HEK293 (cell line): Measurements from ENCODE around the gene QPCT.

Experiments
- CTCF ChIA-PET: fragments of 350-600 bp; formaldehyde crosslinking; extraction: SDS; loops from one replicate; lab custom pipeline; 2021; ENCODE audit warnings: antibody characterized with exemption; lab: Yijun Ruan, JAX
- POLR2A ChIA-PET: fragments of 300-600 bp; formaldehyde crosslinking; extraction: SDS; loops from one replicate; lab custom pipeline; 2020; ENCODE audit warnings: antibody characterized with exemption, inconsistent platforms; lab: Yijun Ruan, JAX
- H3K27ac ChIP-seq: fragments of 200-500 bp; sonication (Bioruptor generic); 2 replicates; pipeline ENCODE4 v1.5.1; 2014; ENCODE audit warnings: low read depth, low read length, control low read depth, inconsistent platforms; ENCODE audit errors: extremely low read depth
- H3K36me3 ChIP-seq, 2 experiments: fragments of 200-500 bp in 1 of 2; sonication (Bioruptor generic) in 1 of 2; 1 replicate in 1 of 2; 2 replicates in 1 of 2; pipeline ENCODE4 v1.5.1; 2014 to 2017; ENCODE audit warnings: inconsistent platforms in 2 of 2, low read length in 2 of 2; ENCODE audit not compliant: control insufficient read depth in 2 of 2, insufficient read depth in 1 of 2
- H3K4me1 ChIP-seq: fragments of 200-500 bp; sonication (Bioruptor generic); 2 replicates; pipeline ENCODE4 v1.5.1; 2014; ENCODE audit warnings: mild to moderate bottlenecking, low read length, inconsistent platforms; ENCODE audit not compliant: control insufficient read depth, insufficient read depth
- H3K4me3 ChIP-seq: 2 replicates; pipeline ENCODE4 v1.5.1; 2011; ENCODE audit warnings: low read depth, mild to moderate bottlenecking, control low read depth, low read length, moderate library complexity
- H3K9me3 ChIP-seq: fragments of 200-500 bp; sonication (Bioruptor generic); 2 replicates; pipeline ENCODE4 v1.5.1; 2014; ENCODE audit warnings: low read depth, low read length, inconsistent platforms; ENCODE audit not compliant: control insufficient read depth, insufficient read depth
- GLI4 ChIP-seq: fragments of 450-650 bp; formaldehyde crosslinking; IDR thresholded peaks from 2 replicates; pipeline ENCODE4 v1.5.1; 2016; ENCODE audit warnings: missing biosample characterization, missing genetic modification characterization
- IKZF3 ChIP-seq: fragments of 450-650 bp; IDR thresholded peaks from 2 replicates; pipeline ENCODE4 v1.5.0; 2018; ENCODE audit warnings: missing biosample characterization, mild to moderate bottlenecking, missing genetic modification characterization, moderate library complexity
- KLF9 ChIP-seq: fragments of 450-650 bp; formaldehyde crosslinking; IDR thresholded peaks from 2 replicates; pipeline ENCODE4 v1.5.1; 2016; ENCODE audit warnings: missing biosample characterization, missing genetic modification characterization, low read depth
- SP3 ChIP-seq: fragments of 450-650 bp; formaldehyde crosslinking; IDR thresholded peaks from 2 replicates; pipeline ENCODE4 v1.5.1; 2016; ENCODE audit warnings: missing biosample characterization, missing genetic modification characterization
- TCF7L2 ChIP-seq: IDR thresholded peaks from 2 replicates; pipeline ENCODE4 v1.6.1; 2011; ENCODE audit warnings: low read depth, mild to moderate bottlenecking, inconsistent platforms, low read length, moderate library complexity, borderline replicate concordance
- TRIM28 ChIP-seq: IDR thresholded peaks from 2 replicates; pipeline ENCODE4 v1.6.1; 2011; ENCODE audit warnings: low read length, control low read depth, borderline replicate concordance
- ZBTB8A ChIP-seq: fragments of 450-650 bp; formaldehyde crosslinking; IDR thresholded peaks from 2 replicates; pipeline ENCODE4 v1.5.1; 2016; ENCODE audit warnings: missing biosample characterization, missing genetic modification characterization
- ZNF138 ChIP-seq: fragments of 450-650 bp; formaldehyde crosslinking; IDR thresholded peaks from 2 replicates; pipeline ENCODE4 v1.5.1; 2016; ENCODE audit warnings: missing biosample characterization, missing genetic modification characterization, borderline replicate concordance
- ZNF202 ChIP-seq: fragments of 450-650 bp; formaldehyde crosslinking; IDR thresholded peaks from 2 replicates; pipeline ENCODE4 v1.5.1; 2016; ENCODE audit warnings: missing biosample characterization, missing genetic modification characterization, borderline replicate concordance
- ZNF324 ChIP-seq: fragments of 450-650 bp; formaldehyde crosslinking; IDR thresholded peaks from 2 replicates; pipeline ENCODE4 v1.5.1; 2016; ENCODE audit warnings: missing biosample characterization, missing genetic modification characterization
- ZNF37A ChIP-seq: fragments of 450-650 bp; IDR thresholded peaks from 2 replicates; pipeline ENCODE4 v1.5.1; 2018; ENCODE audit warnings: missing biosample characterization, missing genetic modification characterization
- ZNF529 ChIP-seq: fragments of 450-650 bp; formaldehyde crosslinking; IDR thresholded peaks from 2 replicates; pipeline ENCODE4 v1.5.1; 2017; ENCODE audit warnings: missing genetic modification characterization, missing biosample characterization; ENCODE audit not compliant: insufficient replicate concordance
- ZNF530 ChIP-seq: fragments of 450-650 bp; formaldehyde crosslinking; IDR thresholded peaks from 2 replicates; pipeline ENCODE4 v1.5.1; 2016; ENCODE audit warnings: low read depth, missing biosample characterization, missing genetic modification characterization
- ZNF777 ChIP-seq: fragments of 450-650 bp; formaldehyde crosslinking; IDR thresholded peaks from 2 replicates; pipeline ENCODE4 v1.5.1; 2017; ENCODE audit warnings: missing biosample characterization, missing genetic modification characterization, borderline replicate concordance
- ZNF791 ChIP-seq: fragments of 450-650 bp; formaldehyde crosslinking; IDR thresholded peaks from 2 replicates; pipeline ENCODE4 v1.5.1; 2016; ENCODE audit warnings: missing biosample characterization, missing genetic modification characterization
- TF ChIP-seq, protein P1 (sequence below): fragments of 450-650 bp; IDR thresholded peaks from 2 replicates; pipeline ENCODE4 v1.5.1; 2018; ENCODE audit warnings: missing biosample characterization, missing genetic modification characterization
- TF ChIP-seq, protein P2 (sequence below): fragments of 450-650 bp; formaldehyde crosslinking; IDR thresholded peaks from 2 replicates; pipeline ENCODE4 v1.5.1; 2016; ENCODE audit warnings: missing biosample characterization, missing genetic modification characterization, borderline replicate concordance
- TF ChIP-seq, protein P3 (sequence below): IDR thresholded peaks from 2 replicates; pipeline ENCODE4 v1.6.1; 2011; ENCODE audit warnings: mild to moderate bottlenecking, low read depth, low read length, borderline replicate concordance
- TF ChIP-seq, protein P4 (sequence below): fragments of 450-650 bp; formaldehyde crosslinking; IDR thresholded peaks from 2 replicates; pipeline ENCODE4 v1.5.1; 2016; ENCODE audit warnings: missing biosample characterization, missing genetic modification characterization
- TF ChIP-seq, protein P5 (sequence below): fragments of 450-650 bp; formaldehyde crosslinking; IDR thresholded peaks from 2 replicates; pipeline ENCODE4 v1.5.1; 2016; ENCODE audit warnings: missing biosample characterization, missing genetic modification characterization
- TF ChIP-seq, protein P6 (sequence below): fragments of 450-650 bp; formaldehyde crosslinking; IDR thresholded peaks from 2 replicates; pipeline ENCODE4 v1.5.1; 2017; ENCODE audit warnings: missing biosample characterization, mild to moderate bottlenecking, missing genetic modification characterization, moderate library complexity

Gene QPCT

DNA sequence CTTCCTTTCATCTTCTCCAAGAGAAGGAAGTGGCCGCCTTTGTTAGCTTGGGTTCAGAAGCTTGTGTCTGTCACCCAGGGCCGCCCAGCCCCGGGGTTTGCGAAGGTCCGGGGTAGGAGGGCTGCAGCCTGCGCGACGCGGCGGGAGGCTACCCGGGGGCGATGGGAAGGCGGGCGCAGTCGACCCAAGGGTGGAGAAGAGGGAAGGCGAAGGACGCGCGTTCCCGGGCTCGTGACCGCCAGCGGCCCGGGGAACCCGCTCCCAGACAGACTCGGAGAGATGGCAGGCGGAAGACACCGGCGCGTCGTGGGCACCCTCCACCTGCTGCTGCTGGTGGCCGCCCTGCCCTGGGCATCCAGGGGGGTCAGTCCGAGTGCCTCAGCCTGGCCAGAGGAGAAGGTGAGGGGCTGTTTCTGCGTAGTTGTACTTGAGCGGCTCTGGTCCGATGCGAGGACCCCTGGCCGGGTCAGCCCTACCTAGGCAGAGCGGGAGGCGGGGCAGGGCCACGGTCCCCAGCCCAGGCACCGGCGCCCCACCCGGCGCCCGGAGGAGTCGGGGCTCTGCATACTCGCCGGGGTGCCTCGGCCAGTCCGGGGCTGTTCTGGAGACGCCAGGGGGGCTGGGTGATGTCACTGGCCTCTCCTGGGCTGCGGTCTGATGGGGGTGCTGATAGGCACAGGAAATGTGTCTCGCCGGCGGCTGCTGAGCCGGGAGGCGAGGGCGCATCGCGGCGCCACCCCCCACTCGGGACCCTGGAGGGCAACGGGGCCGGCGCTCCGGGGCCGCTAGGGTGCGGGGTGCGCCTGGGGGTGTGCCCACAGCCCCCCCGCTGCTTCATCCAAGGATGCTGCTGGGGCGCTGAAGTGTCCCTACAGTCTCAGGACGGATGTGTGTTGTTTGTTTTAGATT, at the start of gene QPCT:
Gene QPCT, plus strand, starts transcription at position 178 of the 909 bp plus-strand sequence. Its CDS starts 102 bp downstream, at position 280.
- H3K27ac ChIP-seq: peak within 1 kb of the TSS; percentile 93
- CTCF ChIA-PET: interaction anchor here (0.7 to 1.5 kb wide), 3 partner anchors 46 to 54 kb away, joined by 4 to 5 read pairs (median 4); no protein-coding TSS in a partner anchor
- no peaks in the 10 kb centered on the region for H3K36me3 ChIP-seq
- POLR2A ChIA-PET: interaction anchor here (0.6 to 0.7 kb wide), 2 partner anchors 46 to 68 kb away, joined by 3 to 7 read pairs; no protein-coding TSS in a partner anchor
- no peaks in the 10 kb centered on the region for H3K9me3 ChIP-seq
- peak within 1 kb of the TSS; percentile 66 for H3K4me3 ChIP-seq
- H3K4me1 ChIP-seq: peaks cover 14% of the 10 kb centered on the region
- TF ChIP-seq TCF7L2: no peak
- peak; percentile 96 for TF ChIP-seq ZBTB8A (tag by site-specific recombination)
- TF ChIP-seq, protein P1, sequence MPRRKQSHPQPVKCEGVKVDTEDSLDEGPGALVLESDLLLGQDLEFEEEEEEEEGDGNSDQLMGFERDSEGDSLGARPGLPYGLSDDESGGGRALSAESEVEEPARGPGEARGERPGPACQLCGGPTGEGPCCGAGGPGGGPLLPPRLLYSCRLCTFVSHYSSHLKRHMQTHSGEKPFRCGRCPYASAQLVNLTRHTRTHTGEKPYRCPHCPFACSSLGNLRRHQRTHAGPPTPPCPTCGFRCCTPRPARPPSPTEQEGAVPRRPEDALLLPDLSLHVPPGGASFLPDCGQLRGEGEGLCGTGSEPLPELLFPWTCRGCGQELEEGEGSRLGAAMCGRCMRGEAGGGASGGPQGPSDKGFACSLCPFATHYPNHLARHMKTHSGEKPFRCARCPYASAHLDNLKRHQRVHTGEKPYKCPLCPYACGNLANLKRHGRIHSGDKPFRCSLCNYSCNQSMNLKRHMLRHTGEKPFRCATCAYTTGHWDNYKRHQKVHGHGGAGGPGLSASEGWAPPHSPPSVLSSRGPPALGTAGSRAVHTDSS: no peak
- TF ChIP-seq ZNF37A (tag by site-specific recombination): no peak
- TF ChIP-seq ZNF530 (tag by site-specific recombination): no peak
- TF ChIP-seq ZNF777 (tag by site-specific recombination): peak; percentile 14; the same call in 1 of the 2 replicates
- TF ChIP-seq ZNF791: no peak
- TF ChIP-seq, protein P2, sequence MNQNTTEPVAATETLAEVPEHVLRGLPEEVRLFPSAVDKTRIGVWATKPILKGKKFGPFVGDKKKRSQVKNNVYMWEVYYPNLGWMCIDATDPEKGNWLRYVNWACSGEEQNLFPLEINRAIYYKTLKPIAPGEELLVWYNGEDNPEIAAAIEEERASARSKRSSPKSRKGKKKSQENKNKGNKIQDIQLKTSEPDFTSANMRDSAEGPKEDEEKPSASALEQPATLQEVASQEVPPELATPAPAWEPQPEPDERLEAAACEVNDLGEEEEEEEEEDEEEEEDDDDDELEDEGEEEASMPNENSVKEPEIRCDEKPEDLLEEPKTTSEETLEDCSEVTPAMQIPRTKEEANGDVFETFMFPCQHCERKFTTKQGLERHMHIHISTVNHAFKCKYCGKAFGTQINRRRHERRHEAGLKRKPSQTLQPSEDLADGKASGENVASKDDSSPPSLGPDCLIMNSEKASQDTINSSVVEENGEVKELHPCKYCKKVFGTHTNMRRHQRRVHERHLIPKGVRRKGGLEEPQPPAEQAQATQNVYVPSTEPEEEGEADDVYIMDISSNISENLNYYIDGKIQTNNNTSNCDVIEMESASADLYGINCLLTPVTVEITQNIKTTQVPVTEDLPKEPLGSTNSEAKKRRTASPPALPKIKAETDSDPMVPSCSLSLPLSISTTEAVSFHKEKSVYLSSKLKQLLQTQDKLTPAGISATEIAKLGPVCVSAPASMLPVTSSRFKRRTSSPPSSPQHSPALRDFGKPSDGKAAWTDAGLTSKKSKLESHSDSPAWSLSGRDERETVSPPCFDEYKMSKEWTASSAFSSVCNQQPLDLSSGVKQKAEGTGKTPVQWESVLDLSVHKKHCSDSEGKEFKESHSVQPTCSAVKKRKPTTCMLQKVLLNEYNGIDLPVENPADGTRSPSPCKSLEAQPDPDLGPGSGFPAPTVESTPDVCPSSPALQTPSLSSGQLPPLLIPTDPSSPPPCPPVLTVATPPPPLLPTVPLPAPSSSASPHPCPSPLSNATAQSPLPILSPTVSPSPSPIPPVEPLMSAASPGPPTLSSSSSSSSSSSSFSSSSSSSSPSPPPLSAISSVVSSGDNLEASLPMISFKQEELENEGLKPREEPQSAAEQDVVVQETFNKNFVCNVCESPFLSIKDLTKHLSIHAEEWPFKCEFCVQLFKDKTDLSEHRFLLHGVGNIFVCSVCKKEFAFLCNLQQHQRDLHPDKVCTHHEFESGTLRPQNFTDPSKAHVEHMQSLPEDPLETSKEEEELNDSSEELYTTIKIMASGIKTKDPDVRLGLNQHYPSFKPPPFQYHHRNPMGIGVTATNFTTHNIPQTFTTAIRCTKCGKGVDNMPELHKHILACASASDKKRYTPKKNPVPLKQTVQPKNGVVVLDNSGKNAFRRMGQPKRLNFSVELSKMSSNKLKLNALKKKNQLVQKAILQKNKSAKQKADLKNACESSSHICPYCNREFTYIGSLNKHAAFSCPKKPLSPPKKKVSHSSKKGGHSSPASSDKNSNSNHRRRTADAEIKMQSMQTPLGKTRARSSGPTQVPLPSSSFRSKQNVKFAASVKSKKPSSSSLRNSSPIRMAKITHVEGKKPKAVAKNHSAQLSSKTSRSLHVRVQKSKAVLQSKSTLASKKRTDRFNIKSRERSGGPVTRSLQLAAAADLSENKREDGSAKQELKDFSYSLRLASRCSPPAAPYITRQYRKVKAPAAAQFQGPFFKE (tag by site-specific recombination): no peak
- TF ChIP-seq, protein P3, sequence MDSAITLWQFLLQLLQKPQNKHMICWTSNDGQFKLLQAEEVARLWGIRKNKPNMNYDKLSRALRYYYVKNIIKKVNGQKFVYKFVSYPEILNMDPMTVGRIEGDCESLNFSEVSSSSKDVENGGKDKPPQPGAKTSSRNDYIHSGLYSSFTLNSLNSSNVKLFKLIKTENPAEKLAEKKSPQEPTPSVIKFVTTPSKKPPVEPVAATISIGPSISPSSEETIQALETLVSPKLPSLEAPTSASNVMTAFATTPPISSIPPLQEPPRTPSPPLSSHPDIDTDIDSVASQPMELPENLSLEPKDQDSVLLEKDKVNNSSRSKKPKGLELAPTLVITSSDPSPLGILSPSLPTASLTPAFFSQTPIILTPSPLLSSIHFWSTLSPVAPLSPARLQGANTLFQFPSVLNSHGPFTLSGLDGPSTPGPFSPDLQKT: no peak
- peak; percentile 44; the same call in 1 of the 2 replicates for TF ChIP-seq KLF9 (tag by site-specific recombination)
- TF ChIP-seq IKZF3 (tag by site-specific recombination): peak; percentile 55; the same call in 1 of the 2 replicates
- TF ChIP-seq SP3 (tag by site-specific recombination): peak; percentile 55
- no peak for TF ChIP-seq ZNF138 (tag by site-specific recombination)
- TF ChIP-seq, protein P4, sequence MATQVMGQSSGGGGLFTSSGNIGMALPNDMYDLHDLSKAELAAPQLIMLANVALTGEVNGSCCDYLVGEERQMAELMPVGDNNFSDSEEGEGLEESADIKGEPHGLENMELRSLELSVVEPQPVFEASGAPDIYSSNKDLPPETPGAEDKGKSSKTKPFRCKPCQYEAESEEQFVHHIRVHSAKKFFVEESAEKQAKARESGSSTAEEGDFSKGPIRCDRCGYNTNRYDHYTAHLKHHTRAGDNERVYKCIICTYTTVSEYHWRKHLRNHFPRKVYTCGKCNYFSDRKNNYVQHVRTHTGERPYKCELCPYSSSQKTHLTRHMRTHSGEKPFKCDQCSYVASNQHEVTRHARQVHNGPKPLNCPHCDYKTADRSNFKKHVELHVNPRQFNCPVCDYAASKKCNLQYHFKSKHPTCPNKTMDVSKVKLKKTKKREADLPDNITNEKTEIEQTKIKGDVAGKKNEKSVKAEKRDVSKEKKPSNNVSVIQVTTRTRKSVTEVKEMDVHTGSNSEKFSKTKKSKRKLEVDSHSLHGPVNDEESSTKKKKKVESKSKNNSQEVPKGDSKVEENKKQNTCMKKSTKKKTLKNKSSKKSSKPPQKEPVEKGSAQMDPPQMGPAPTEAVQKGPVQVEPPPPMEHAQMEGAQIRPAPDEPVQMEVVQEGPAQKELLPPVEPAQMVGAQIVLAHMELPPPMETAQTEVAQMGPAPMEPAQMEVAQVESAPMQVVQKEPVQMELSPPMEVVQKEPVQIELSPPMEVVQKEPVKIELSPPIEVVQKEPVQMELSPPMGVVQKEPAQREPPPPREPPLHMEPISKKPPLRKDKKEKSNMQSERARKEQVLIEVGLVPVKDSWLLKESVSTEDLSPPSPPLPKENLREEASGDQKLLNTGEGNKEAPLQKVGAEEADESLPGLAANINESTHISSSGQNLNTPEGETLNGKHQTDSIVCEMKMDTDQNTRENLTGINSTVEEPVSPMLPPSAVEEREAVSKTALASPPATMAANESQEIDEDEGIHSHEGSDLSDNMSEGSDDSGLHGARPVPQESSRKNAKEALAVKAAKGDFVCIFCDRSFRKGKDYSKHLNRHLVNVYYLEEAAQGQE (tag by site-specific recombination): no peak
- no peak for TF ChIP-seq ZNF529
- TF ChIP-seq, protein P5, sequence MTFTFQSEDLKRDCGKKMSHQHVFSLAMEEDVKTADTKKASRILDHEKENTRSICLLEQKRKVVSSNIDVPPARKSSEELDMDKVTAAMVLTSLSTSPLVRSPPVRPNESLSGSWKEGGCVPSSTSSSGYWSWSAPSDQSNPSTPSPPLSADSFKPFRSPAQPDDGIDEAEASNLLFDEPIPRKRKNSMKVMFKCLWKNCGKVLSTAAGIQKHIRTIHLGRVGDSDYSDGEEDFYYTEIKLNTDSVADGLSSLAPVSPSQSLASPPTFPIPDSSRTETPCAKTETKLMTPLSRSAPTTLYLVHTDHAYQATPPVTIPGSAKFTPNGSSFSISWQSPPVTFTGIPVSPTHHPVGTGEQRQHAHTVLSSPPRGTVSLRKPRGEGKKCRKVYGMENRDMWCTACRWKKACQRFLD (tag by site-specific recombination): no peak
- no peak for TF ChIP-seq GLI4 (tag by site-specific recombination)
- TF ChIP-seq TRIM28: no peak
- TF ChIP-seq ZNF202: no peak
- TF ChIP-seq, protein P6, sequence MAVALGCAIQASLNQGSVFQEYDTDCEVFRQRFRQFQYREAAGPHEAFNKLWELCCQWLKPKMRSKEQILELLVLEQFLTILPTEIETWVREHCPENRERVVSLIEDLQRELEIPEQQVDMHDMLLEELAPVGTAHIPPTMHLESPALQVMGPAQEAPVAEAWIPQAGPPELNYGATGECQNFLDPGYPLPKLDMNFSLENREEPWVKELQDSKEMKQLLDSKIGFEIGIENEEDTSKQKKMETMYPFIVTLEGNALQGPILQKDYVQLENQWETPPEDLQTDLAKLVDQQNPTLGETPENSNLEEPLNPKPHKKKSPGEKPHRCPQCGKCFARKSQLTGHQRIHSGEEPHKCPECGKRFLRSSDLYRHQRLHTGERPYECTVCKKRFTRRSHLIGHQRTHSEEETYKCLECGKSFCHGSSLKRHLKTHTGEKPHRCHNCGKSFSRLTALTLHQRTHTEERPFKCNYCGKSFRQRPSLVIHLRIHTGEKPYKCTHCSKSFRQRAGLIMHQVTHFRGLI: peak; percentile 21; the same call in 1 of the 2 replicates
- TF ChIP-seq ZNF324: 0 out of 2 replicates have a peak, but pooled peaks have one; percentile 17
